HuH-7.5 (cell line): Measurements from ENCODE around the gene HLA-DMA.
A peak's percentile ranks its signal among the peaks of the same experiment; 100 is the strongest.

Experiments used
- DNase-seq: peaks from one replicate; pipeline ENCODE4 v3.0.0; 2011; ENCODE audit warnings: low spot score

The HLA-DMA gene

DNA sequence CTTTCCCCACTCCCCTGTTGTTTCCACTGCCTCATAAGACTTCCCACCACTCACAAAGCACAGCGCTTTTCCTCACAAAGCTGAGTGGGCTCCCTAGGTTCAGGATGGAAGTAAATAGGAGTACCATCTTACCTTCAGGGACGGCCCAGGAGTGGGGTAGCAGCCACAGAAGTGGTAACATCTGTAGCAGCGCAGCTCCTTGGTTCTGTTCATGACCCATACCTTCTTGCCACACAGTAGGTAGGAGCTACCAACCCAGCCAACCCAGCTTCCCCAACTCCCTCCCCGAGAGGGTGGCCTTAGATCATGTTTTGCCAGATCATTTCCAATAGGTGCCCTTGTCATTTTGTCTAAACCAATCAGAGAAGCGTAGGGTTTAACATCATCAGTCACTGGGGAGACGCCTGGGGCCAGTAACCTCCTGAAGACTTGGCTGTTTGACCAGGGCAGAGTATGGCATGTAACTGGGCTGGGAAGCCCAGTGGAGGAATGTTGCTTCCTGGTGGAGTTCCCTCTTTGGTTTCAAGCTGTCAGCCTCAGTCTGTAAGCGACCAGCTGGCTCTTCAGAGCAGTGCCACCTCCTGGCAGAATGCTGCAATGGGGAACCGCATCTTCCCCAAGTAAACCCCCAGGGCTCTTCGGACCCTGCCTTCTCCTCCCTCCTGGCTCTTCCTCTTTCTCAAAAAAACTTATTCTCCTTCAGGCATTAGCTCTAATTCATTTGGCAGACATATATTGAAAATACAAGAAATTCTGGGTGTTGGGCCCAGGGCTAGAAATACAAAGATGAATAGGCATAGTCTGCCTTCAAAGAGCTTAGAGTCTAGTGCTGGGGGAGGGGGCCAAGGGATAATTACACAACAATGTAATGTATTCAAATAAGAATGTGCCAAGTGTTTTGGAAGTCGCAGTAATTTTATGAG is at the start of gene HLA-DMA:
Gene HLA-DMA (minus strand): TSS at position 281 of the 923 bp plus-strand sequence. CDS start 61 bp downstream, at position 220.
- DNase-seq: no peak

DNA sequence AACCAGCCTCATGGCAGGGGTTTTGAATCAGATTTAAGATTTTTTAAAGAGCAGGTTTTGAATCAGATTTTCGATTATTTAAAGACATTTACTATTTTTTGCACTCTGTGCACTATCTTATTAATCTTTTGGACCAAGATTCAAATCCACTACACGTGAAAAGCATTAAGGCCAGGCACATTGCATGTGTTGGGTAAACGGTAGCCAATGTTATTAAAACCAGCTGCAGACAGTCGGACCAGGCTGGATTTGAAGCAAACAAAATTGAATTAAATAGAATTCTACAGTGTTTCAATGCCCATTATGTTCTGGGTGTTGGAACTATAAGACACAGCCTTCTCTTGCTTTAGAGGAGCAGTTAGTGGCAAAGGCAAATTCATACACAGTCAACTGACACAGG is 48.8 kb upstream of the HLA-DMA start:
- no peak for DNase-seq

DNA sequence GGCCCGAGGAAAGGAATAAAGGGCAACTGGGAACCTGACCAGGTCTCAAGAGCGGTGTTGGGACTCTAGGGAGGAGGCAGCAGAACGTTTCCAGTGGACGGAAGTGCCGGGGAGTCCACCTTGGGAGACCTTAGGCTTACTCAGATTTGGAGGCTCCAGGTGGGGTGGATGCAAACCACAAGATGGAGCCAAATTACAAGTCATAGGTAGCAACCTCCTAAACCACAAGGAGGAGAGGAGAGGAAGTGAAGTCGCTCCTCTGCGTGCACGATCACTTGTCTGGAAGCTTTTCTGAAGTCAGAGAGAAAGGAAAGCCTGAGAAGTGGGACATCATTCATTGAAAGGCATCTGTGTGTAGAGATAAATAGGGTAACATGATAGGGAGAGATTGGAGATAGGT is 47.2 kb upstream of the HLA-DMA start:
- no peak for DNase-seq

DNA sequence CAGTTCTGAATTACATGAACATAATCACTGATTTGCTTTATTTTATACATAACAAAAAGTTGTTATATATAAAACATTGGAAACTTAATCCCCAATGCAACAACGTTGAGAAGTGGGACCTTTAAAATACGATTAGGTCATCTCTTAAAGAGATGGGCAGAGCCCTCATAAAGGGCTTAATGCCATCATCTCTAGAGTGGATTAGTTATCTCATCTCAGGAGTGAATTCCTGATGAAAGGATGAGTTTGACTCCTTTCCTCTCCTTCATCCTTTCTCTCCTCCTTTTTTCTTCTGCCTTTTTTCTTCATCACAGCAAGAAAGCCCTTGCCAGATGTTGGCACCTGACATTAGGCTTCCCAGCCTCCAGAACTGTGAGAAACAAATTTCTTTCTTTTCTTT is 42.6 kb upstream of the HLA-DMA start:
- no peak for DNase-seq

DNA sequence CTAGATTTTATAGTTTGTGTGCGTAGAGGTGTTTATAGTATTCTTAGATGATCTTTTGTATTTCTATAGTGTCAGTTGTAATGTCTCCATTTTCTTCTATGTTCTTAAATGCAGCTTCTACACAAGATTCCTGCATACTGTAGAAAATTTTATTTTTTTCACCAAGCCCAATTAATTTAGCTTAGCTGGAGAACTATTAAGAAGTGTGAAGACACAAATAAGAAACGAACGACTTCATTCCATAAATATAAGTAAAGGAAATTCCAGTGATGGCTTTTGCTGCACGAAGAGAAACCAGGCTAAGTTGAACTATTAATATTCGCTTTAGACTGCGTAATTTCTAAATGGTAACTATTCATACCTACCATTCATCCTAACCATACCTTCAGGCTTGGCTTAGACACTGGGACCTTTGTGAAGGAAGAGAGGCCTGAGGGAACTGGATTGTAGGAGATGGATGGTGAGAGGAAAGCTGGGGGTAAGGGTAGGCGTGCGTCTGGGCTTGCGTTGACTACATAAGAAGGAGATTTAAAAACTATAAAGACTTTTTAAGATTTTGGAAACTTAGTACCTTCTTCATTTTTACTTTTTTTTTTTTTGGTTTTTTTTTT is 40.6 kb upstream of the HLA-DMA start:
- DNase-seq: no peak

DNA sequence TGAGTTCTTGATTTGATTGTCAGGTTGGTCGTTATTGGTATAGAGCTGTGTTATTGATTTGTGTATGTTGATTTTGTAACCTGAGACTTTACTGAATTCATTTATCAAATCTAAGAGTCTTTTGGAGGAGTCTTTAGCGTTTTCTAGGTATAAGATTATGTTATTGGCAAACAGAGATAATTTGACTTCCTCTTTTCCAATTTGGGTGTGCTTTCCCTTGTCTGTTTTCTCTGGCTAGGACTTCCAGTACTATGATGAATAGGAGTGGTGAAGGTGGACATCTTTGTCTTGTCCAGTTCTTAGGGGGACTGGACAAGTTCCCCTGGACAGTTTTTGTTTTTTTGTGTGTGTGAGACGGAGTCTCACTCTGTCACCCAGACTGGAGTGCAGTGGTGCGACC is 39.1 kb upstream of the HLA-DMA start:
- no peak for DNase-seq

DNA sequence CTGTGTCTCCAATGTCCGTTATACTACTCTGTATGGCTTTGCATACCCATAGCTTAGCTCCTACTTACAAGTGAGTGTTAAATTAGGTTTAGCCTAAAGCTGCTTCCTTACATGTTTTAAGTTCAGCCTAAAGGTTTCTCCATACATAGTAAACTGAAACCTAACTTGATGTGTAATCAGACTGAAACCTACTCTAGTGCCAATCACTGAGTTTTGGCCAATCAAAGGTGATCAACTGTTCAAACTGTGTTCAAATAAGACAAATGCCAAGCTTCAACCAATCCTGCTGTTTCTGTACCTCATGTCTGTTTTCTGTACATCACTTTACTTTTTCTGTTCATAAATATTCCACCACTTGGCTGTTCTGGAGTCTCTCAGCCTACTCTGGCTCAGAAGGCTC is 36.5 kb upstream of the HLA-DMA start:
- no peak for DNase-seq

DNA sequence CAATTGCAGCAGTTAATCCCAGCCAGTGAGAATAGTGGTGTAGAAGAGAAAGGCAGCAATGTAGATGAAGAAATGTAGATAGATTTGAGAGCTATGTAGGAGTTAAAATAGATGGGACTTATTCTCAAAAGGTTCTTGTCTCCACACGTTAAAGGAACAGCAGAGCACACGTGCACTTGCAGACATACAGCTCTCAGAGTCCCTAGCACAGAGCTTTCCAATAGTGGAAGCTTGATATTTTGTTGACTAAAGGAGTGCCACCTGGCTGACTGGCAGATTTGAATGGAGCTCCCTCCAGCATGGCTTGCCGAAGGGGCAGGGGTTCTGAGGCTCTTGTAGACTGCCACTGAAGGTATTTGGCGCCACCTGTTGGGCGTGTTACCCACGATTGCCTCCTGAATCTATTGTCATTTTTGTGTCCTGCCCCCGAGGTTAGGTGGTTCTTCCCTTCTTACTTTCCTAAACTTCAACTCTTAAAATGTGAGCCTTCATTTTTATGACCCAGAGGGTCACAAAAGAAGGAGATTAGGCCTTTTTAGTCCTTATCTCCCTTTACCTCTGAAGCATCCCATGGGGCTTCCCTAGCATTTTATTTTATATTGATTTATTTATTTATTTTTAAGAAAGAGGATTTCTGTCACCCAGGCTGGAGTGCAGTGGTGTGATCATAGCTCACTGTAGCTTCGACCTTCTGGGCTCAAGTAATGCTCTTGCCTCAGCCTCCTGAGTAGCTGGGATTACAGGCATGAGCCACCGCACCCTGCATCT is 31.9 kb upstream of the HLA-DMA start:
- peak; percentile 37 for DNase-seq

DNA sequence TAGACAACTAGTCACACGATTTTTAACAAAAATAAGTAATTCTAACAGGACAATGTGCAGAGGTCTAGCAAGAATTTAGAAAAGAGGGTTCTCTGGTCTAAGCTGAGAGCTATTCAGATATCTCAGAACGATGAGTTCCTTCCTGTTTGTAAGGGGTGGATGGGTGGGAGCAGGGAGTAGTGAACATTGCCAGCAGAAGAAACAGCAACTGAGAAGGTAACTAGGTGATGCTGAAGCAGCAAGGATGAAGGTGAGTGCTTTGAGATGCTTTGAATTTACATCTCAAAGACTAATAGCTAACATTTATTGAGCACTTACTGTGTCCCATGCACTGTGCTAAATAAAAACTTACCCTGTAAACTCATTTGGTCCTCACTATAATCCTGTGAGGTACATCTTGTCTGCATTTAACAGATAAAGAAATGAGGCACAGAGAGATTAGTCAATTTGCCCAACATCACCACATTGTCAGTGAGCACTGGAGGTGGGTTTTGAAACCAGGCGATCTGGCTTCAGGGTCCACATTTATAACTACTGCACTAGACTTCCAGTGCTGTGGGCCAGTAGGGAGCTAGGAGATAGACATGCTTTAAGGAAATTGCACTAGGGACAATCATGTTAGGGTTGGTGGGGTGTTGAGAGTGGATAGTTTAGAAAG is 31.2 kb upstream of the HLA-DMA start:
- no peak for DNase-seq

DNA sequence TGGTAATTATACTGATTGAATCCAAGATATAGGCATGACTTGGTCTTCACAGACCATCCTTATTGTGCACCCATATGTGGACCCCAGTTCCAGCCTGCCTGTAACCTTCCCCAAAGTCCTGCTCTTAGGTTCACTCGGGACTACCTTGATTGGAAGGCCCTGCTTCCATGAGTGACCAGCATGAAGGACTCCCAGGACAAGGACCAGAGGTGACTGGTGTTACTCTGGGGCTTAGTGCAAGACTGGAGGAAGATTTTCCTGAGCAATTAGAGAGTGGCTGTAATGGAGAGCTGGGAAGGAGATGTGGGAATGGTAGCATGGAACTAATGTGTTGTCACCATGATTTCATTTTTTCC is 30.6 kb upstream of the HLA-DMA start:
- no peak for DNase-seq

DNA sequence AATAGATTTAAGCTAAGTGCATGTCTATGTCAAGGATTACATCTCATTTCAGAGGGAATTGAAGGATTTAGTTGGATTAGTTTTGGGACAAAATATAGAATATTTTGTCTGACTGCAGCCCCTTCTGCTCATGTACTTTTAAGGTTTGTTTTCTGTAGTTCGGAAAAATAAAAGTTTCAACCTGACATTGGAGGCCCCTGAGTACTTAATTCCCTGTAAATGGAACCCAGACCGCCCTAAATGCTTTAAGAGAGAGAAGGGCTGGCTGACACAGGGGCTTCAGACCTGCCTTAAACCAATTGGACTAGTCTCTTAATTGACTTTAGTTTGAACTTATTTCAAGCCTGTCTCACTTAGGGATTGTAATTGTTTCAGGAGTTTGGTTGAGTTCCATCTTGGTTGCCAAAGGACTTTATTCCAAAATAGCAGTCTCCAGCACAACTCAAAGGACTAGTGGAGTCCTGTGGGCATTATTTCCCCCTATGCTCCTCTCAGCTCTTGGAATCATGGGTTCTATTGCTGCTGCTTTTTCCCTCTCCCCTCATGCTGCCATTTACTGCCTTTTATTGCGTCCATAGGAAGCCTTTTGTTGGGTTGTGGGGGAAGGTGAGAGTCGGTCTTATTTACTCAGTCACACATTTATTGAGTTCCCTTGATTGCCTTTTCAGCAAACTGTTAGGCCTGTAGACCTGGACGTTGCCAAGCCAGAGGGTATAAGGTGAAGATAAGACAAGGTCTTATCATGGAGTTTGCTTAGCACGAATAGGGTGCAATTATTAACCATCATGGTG is 30.0 kb upstream of the HLA-DMA start:
- DNase-seq: no peak

DNA sequence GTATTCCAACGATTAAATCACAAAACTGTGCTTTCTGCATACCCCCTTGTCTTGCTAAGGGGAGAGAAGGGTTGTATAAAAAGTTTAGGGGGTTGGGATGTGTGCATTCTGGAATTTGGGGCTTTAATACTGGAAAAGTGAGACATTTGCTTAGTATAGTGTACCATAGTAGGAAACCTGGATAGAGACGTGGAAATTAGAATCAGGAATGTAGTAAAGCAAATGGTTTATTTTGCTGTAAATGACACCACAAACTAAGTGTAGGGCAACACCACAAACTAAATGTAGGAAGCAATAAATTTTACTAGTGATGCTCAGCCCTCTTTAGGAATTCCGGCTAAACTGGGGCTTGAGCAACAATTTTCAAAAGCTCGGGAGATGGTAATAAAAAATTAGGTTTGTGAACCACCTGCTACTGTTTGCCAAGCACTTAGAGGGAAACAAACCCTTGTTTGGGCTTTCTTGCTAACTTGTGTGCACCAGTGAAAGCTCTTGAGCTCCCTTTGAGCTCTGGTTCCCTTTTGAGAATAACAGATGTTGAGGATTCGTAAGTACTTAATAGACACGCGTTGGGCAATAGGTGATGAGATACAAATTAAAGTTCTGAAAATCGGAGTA is 29.3 kb upstream of the HLA-DMA start:
- DNase-seq: no peak

DNA sequence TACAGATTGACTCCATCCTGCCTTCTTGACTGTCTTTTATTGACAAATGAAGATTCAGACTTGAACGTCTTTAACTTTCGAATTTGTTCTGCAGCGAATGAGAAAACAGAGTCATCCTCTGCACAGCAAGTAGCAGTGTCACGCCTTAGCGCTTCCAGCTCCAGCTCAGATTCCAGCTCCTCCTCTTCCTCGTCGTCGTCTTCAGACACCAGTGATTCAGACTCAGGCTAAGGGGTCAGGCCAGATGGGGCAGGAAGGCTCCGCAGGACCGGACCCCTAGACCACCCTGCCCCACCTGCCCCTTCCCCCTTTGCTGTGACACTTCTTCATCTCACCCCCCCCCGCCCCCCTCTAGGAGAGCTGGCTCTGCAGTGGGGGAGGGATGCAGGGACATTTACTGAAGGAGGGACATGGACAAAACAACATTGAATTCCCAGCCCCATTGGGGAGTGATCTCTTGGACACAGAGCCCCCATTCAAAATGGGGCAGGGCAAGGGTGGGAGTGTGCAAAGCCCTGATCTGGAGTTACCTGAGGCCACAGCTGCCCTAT is 27.7 kb upstream of the HLA-DMA start:
- no peak for DNase-seq

DNA sequence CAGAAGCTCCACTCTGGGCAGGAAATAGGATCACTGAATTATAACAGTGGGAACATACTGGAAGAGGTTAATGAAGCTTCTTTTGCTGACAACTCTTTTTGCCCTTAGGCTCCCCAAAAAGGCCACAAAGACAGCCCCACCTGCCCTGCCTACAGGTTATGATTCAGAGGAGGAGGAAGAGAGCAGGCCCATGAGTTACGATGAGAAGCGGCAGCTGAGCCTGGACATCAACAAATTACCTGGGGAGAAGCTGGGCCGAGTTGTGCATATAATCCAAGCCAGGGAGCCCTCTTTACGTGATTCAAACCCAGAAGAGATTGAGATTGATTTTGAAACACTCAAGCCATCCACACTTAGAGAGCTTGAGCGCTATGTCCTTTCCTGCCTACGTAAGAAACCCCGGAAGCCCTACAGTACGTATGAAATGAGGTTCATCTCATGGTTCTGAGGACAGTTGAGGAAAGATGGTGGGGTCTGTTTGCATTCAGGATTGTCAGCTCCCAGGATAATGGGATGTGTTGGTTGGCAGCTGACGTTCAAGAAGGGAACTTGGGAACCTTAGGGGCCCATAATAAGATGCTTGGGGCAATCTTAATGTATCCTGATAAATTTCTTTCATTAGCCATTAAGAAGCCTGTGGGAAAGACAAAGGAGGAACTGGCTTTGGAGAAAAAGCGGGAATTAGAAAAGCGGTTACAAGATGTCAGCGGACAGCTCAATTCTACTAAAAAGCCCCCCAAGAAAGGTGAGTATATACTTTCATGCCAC is 27.0 kb upstream of the HLA-DMA start:
- no peak for DNase-seq

DNA sequence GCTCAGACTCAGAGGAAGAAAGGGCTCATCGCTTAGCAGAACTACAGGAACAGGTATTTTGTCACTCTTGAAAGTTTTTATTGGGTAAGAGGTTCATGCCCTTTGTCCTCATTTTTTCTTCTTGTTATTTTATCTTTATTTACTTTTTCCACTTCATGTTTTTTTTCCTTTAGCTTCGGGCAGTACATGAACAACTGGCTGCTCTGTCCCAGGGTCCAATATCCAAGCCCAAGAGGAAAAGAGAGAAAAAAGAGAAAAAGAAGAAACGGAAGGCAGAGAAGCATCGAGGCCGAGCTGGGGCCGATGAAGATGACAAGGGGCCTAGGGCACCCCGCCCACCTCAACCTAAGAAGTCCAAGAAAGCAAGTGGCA is 25.0 kb upstream of the HLA-DMA start:
- DNase-seq: no peak

DNA sequence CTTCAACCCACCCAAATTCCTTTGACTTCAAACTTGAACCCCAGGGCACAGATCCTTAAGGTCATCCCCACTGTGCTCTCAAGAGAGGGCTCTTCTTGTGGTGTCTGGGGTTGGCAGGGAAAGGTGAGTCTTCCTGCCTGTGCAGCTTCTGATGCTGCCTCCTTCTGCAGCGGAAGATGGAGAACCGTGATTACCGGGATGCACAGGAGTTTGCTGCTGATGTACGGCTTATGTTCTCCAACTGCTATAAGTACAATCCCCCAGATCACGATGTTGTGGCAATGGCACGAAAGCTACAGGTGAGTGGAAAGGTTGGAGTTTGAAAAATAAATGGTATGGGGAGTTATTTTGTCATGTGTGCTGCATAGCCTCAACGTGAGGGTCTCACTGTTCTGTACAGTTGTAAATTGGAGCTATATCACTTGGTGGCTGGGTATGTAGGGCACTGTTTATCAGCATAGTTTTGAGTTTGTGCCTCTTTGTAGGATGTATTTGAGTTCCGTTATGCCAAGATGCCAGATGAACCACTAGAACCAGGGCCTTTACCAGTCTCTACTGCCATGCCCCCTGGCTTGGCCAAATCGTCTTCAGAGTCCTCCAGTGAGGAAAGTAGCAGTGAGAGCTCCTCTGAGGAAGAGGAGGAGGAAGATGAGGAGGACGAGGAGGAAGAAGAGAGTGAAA is 24.5 kb upstream of the HLA-DMA start:
- DNase-seq: no peak

DNA sequence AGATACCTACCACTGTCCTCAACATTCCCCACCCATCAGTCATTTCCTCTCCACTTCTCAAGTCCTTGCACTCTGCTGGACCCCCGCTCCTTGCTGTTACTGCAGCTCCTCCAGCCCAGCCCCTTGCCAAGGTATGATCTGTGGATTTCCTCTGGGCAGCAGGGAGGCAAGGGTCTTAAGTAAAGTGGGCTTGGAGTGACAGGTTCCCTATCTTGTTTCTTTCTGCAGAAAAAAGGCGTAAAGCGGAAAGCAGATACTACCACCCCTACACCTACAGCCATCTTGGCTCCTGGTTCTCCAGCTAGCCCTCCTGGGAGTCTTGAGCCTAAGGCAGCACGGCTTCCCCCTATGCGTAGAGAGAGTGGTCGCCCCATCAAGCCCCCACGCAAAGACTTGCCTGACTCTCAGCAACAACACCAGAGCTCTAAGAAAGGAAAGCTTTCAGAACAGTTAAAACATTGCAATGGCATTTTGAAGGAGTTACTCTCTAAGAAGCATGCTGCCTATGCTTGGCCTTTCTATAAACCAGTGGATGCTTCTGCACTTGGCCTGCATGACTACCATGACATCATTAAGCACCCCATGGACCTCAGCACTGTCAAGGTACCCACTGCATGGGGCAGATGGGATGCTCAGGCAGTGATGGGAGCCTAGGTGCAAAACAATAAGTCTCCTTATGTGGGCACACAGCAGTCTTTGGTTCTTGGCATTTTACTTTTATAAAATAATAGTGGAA is 23.6 kb upstream of the HLA-DMA start:
- DNase-seq: no peak

DNA sequence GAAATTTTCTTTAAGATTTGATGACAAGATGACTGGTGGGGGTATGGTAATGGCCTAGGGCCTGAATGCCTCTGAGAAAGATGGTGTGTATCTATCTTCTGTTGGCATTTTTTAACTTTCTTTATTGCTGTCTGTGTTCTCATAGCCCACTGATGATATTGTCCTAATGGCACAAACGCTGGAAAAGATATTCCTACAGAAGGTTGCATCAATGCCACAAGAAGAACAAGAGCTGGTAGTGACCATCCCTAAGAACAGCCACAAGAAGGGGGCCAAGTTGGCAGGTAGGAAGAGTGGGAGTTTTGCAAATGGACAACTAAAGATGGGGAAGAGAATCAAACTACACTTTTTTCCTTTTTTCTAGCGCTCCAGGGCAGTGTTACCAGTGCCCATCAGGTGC is 23.0 kb upstream of the HLA-DMA start:
- no peak for DNase-seq
